SK-N-SH (cell line): ENCODE measurements around the gene NRL. TPM values are rescaled to one million over a fixed set of nuclear protein-coding genes. Genes with fewer than 3 reads are reported as not detected.

Experiments used
- CTCF ChIA-PET: fragments of 300-600, 350-600 bp; formaldehyde crosslinking; extraction: SDS; loops from one replicate; lab custom pipeline; 2021; lab: Yijun Ruan, JAX
- POLR2A ChIA-PET: fragments of 350-600 bp; sonication (Branson Sonifier 250); formaldehyde crosslinking; extraction: SDS; loops from one replicate; lab custom pipeline; 2020; ENCODE audit warnings: antibody characterized with exemption, inconsistent platforms; lab: Yijun Ruan, JAX
- DNase-seq: peaks from one replicate; pipeline ENCODE4 v3.0.0; 2012
- H2AFZ ChIP-seq: fragments of 200-600 bp; sonication (generic); 2 replicates; pipeline ENCODE4 v1.8.1; 2016; ENCODE audit warnings: antibody characterized with exemption, mild to moderate bottlenecking, low read depth
- H3F3A ChIP-seq: fragments of 200-600 bp; sonication (generic); replicated peaks from 2 replicates; pipeline ENCODE3; 2016; ENCODE audit warnings: antibody characterized with exemption, mild to moderate bottlenecking; ENCODE audit not compliant: insufficient read depth
- H3K27ac ChIP-seq, 2 experiments: fragments of 200-500 bp in 1 of 2; fragments of 200-600 bp in 1 of 2; sonication (Bioruptor generic) in 1 of 2; sonication (generic), shearing (Covaris generic) in 1 of 2; 2 replicates each; pipeline versions ENCODE4 v1.5.1 to v1.6.1; 2014 to 2016; ENCODE audit warnings: low read depth in 2 of 2, inconsistent platforms in 1 of 2, low read length in 1 of 2, mild to moderate bottlenecking in 1 of 2, mixed read lengths in 1 of 2
- H3K27me3 ChIP-seq: fragments of 200-600 bp; sonication (generic), shearing (Covaris generic); 2 replicates; pipeline ENCODE4 v1.6.1; 2016; ENCODE audit warnings: mixed run types; ENCODE audit not compliant: insufficient read depth
- H3K36me3 ChIP-seq, 2 experiments: fragments of 200-500 bp in 1 of 2; fragments of 200-600 bp in 1 of 2; sonication (Bioruptor generic) in 1 of 2; sonication (generic) in 1 of 2; replicated peaks in 1 of 2; 2 replicates each; pipeline versions ENCODE3 to v1.5.1; 2014 to 2016; ENCODE audit warnings: low read length in 1 of 2, mild to moderate bottlenecking in 1 of 2; ENCODE audit not compliant: insufficient read depth in 2 of 2, control insufficient read depth in 1 of 2
- H3K4me1 ChIP-seq, 2 experiments: fragments of 200-500 bp in 1 of 2; fragments of 200-600 bp in 1 of 2; sonication (Bioruptor generic) in 1 of 2; sonication (generic), shearing (Covaris generic) in 1 of 2; 2 replicates each; pipeline versions ENCODE4 v1.5.1 to v1.6.1; 2014 to 2016; ENCODE audit warnings: low read depth in 1 of 2, low read length in 1 of 2, mixed run types in 1 of 2; ENCODE audit not compliant: insufficient read depth in 2 of 2, control insufficient read depth in 1 of 2
- H3K4me2 ChIP-seq: fragments of 200-600 bp; sonication (generic), shearing (Covaris generic); 2 replicates; pipeline ENCODE4 v1.6.1; 2017; ENCODE audit warnings: mixed run types
- H3K4me3 ChIP-seq, 2 experiments: fragments of 200-500 bp in 1 of 2; fragments of 200-600 bp in 1 of 2; sonication (Bioruptor generic) in 1 of 2; sonication (generic), shearing (Covaris generic) in 1 of 2; 2 replicates each; pipeline versions ENCODE4 v1.5.1 to v1.8.1; 2014 to 2016; ENCODE audit warnings: low read depth in 2 of 2, inconsistent platforms in 1 of 2, low read length in 1 of 2, mild to moderate bottlenecking in 1 of 2, mixed read lengths in 1 of 2, moderate library complexity in 1 of 2
- H3K79me2 ChIP-seq: fragments of 200-600 bp; sonication (generic); 2 replicates; pipeline ENCODE4 v1.8.1; 2017; ENCODE audit warnings: mild to moderate bottlenecking; ENCODE audit not compliant: insufficient read depth
- H3K9ac ChIP-seq: fragments of 200-600 bp; sonication (generic); 2 replicates; pipeline ENCODE4 v1.6.1; 2017; ENCODE audit warnings: mixed run types
- H3K9me2 ChIP-seq: fragments of 200-600 bp; sonication (generic); 2 replicates; pipeline ENCODE4 v1.6.1; 2017; ENCODE audit warnings: mixed run types
- H3K9me3 ChIP-seq: fragments of 200-600 bp; sonication (generic); 2 replicates; pipeline ENCODE4 v1.6.1; 2017; ENCODE audit warnings: mixed run types, mild to moderate bottlenecking, moderate library complexity
- H4K20me1 ChIP-seq: fragments of 200-600 bp; sonication (generic); 2 replicates; pipeline ENCODE4 v1.6.1; 2017; ENCODE audit warnings: mild to moderate bottlenecking, mixed run types; ENCODE audit not compliant: insufficient read depth
- ELF1 ChIP-seq: IDR thresholded peaks from 2 replicates; pipeline ENCODE4 v1.4.0; 2012
- EP300 ChIP-seq, 2 experiments: IDR thresholded peaks; 2 replicates each; pipeline versions ENCODE4 v1.4.0 to v1.6.1; 2012; ENCODE audit warnings: borderline replicate concordance in 1 of 2, low read depth in 1 of 2, low read length in 1 of 2
- FOXM1 ChIP-seq: IDR thresholded peaks from 2 replicates; pipeline ENCODE4 v1.4.0; 2012; ENCODE audit warnings: low read depth, mild to moderate bottlenecking
- JUND ChIP-seq: IDR thresholded peaks from 2 replicates; pipeline ENCODE4 v1.4.0; 2012
- RXRA ChIP-seq: IDR thresholded peaks from 2 replicates; pipeline ENCODE4 v1.4.0; 2012; ENCODE audit warnings: low read depth, mild to moderate bottlenecking, borderline replicate concordance
- SMC3 ChIP-seq: IDR thresholded peaks from 2 replicates; pipeline ENCODE4 v1.6.1; 2012; ENCODE audit warnings: low read depth, low read length, improper control_type of control experiment
- TCF12 ChIP-seq: IDR thresholded peaks from 2 replicates; pipeline ENCODE4 v1.4.0; 2012
- TEAD4 ChIP-seq: IDR thresholded peaks from 2 replicates; pipeline ENCODE4 v1.4.0; 2012; ENCODE audit warnings: mild to moderate bottlenecking, borderline replicate concordance; ENCODE audit not compliant: insufficient read depth
- YY1 ChIP-seq: IDR thresholded peaks from 2 replicates; pipeline ENCODE4 v1.4.0; 2012; ENCODE audit warnings: low read depth, mild to moderate bottlenecking
- WGBS: methylation state at CpG from one replicate; pipeline ENCODE4 v1.1.6; 2017; ENCODE audit warnings: low lambda C conversion rate; 5-methylcytosine and 5-hydroxymethylcytosine counted together
- polyA plus RNA-seq, 3 experiments: library from polyadenylated mRNA; depleted of rRNA; stranded (reverse); fragments of >200 nt; gene quantifications; 2 replicates each; pipeline ENCODE4 v1.2.3, GENCODE V29; 2012
- TF ChIP-seq, protein P1 (sequence below): IDR thresholded peaks from 2 replicates; pipeline ENCODE4 v1.4.0; 2012; ENCODE audit warnings: low read depth, borderline replicate concordance
- TF ChIP-seq, protein P2 (sequence below): fragments of 150-350 bp; IDR thresholded peaks from 2 replicates; pipeline ENCODE4 v1.6.1; 2017; ENCODE audit warnings: antibody characterized with exemption, low read length, low read depth, borderline replicate concordance

The NRL gene
- polyA plus RNA-seq, 1 of the 3 experiments (the other 2 are of a cell fraction): 0.76 TPM

DNA sequence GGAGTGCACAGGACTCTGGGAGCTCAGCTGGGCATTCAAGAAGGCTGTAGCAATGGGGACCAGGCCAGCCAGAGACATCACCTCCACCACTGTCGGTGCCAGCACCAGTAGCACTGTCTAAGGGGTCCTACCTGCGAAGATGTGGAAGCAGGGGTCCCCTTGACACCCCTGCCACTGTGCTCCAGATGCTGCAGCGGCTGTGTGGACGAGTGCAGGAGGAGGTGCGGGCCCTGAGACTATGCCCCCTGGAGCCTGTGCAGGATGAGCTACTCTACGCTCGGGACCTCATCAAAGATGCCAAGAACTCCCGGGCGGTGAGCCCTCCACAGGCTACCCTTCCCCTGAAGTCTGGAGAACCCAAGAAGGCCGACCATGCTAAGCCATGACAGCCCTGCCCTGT lies 54.3 kb downstream of the NRL start:
- CTCF ChIA-PET: interaction anchor here (8.3 to 42.8 kb wide), 2 partner anchors 16 to 40 kb away, joined by 284 to 1159 read pairs; partner anchors contain the start of genes CPNE6 and PCK2
- no peaks in the 10 kb centered on the region for H3K36me3 ChIP-seq
- peak; percentile 0 for DNase-seq
- H4K20me1 ChIP-seq: no peaks in the 10 kb centered on the region
- H3K4me2 ChIP-seq: no peak overlapping the region
- TF ChIP-seq, protein P1, sequence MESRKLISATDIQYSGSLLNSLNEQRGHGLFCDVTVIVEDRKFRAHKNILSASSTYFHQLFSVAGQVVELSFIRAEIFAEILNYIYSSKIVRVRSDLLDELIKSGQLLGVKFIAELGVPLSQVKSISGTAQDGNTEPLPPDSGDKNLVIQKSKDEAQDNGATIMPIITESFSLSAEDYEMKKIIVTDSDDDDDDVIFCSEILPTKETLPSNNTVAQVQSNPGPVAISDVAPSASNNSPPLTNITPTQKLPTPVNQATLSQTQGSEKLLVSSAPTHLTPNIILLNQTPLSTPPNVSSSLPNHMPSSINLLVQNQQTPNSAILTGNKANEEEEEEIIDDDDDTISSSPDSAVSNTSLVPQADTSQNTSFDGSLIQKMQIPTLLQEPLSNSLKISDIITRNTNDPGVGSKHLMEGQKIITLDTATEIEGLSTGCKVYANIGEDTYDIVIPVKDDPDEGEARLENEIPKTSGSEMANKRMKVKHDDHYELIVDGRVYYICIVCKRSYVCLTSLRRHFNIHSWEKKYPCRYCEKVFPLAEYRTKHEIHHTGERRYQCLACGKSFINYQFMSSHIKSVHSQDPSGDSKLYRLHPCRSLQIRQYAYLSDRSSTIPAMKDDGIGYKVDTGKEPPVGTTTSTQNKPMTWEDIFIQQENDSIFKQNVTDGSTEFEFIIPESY: no peak
- no peak for TF ChIP-seq TEAD4
- no peak for TF ChIP-seq EP300 (IDR thresholded peaks at IDR 0.05; ENCODE audit: borderline replicate concordance in 1 of 2, low read depth in 1 of 2, low read length in 1 of 2)
- TF ChIP-seq ELF1: no peak
- no peak for TF ChIP-seq RXRA
- H3K79me2 ChIP-seq: no peaks in the 10 kb centered on the region
- POLR2A ChIA-PET: no interaction called here
- H3K9me3 ChIP-seq: no peaks in the 10 kb centered on the region
- H3K27ac ChIP-seq: no peak overlapping the region
- H3K4me1 ChIP-seq: peaks cover 0 to 3% of the 10 kb centered on the region in 2 experiments; a peak in 1 of 4 replicates
- H2AFZ ChIP-seq: no peak overlapping the region
- 64% methylated on average over 5 of the region's 10 CpGs for WGBS
- H3K27me3 ChIP-seq: no peaks in the 10 kb centered on the region
- H3K9ac ChIP-seq: no peak overlapping the region
- no peaks in the 10 kb centered on the region for H3K9me2 ChIP-seq
- no peak overlapping the region for H3K4me3 ChIP-seq
- H3F3A ChIP-seq: no peaks in the 10 kb centered on the region

DNA sequence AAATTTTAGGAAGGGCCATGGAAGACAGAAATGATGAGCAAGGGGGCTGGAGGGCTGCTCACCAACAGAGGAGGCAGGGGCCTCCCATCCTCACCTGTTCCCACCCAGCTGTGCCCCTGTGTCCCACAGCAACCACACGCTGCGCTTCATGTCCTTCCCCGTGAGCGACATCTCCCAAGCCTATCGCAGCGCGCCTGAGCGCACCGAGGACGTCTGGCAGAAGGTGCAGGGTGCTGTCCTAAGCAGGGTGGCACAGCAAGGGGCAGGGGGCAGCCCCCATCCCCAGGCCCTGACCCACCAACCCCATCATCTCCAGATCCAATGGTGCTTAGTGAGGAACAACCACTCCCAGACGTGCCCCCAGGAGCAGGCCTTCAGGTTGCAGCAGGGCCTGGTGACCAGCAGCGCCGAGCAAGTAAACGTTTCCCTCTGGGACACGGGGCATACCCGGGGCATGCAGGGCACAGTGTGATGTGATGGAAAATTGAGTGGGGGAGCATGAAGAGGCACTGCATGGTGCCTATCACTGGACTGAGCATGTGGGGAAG lies 54.8 kb downstream of the NRL start:
- Histone ChIP-seq H3K4me3 (no peak overlapping the region), H3K4me2 (no peak overlapping the region), H3K9me3 (no peaks in the 10 kb centered on the region), H3K4me1 (peaks cover 0 to 3% of the 10 kb centered on the region in 2 experiments; a peak in 1 of 4 replicates), H3K27me3 (no peaks in the 10 kb centered on the region), H3F3A (no peaks in the 10 kb centered on the region), H3K79me2 (no peaks in the 10 kb centered on the region), H4K20me1 (no peaks in the 10 kb centered on the region), H3K9me2 (no peaks in the 10 kb centered on the region), H3K36me3 (no peaks in the 10 kb centered on the region), H2AFZ (no peak overlapping the region), H3K9ac (no peak overlapping the region), H3K27ac (no peak overlapping the region)
- peak; percentile 5 for DNase-seq
- WGBS: 66% methylated on average over 7 of the region's 16 CpGs
- CTCF ChIA-PET: interaction anchor here (8.3 to 42.8 kb wide), 2 partner anchors 16 to 40 kb away, joined by 284 to 1159 read pairs; partner anchors contain the start of genes CPNE6 and PCK2
- POLR2A ChIA-PET: no interaction called here
- TF ChIP-seq TEAD4 (no peak), JUND (no peak), YY1 (no peak), SMC3 (no peak), TCF12 (no peak), FOXM1 (no peak)
- TF ChIP-seq, protein P2, sequence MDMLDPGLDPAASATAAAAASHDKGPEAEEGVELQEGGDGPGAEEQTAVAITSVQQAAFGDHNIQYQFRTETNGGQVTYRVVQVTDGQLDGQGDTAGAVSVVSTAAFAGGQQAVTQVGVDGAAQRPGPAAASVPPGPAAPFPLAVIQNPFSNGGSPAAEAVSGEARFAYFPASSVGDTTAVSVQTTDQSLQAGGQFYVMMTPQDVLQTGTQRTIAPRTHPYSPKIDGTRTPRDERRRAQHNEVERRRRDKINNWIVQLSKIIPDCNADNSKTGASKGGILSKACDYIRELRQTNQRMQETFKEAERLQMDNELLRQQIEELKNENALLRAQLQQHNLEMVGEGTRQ: no peak
